ENCODE results near the gene SNCA.

SNCA gene

GRCh38 chr4:89684536-89684935 lies 152.4 kb downstream of the SNCA start:
- TF ChIP-seq, protein P1, sequence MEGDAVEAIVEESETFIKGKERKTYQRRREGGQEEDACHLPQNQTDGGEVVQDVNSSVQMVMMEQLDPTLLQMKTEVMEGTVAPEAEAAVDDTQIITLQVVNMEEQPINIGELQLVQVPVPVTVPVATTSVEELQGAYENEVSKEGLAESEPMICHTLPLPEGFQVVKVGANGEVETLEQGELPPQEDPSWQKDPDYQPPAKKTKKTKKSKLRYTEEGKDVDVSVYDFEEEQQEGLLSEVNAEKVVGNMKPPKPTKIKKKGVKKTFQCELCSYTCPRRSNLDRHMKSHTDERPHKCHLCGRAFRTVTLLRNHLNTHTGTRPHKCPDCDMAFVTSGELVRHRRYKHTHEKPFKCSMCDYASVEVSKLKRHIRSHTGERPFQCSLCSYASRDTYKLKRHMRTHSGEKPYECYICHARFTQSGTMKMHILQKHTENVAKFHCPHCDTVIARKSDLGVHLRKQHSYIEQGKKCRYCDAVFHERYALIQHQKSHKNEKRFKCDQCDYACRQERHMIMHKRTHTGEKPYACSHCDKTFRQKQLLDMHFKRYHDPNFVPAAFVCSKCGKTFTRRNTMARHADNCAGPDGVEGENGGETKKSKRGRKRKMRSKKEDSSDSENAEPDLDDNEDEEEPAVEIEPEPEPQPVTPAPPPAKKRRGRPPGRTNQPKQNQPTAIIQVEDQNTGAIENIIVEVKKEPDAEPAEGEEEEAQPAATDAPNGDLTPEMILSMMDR (IDR thresholded peaks at IDR 0.05; ENCODE audit: low read depth, low read length, missing control alignments): no peak
- no peak overlapping the region for H3K4me3 ChIP-seq (ENCODE audit: low read depth, low read length)
- DNase-seq (ENCODE audit: low read depth): no peak

DNA sequence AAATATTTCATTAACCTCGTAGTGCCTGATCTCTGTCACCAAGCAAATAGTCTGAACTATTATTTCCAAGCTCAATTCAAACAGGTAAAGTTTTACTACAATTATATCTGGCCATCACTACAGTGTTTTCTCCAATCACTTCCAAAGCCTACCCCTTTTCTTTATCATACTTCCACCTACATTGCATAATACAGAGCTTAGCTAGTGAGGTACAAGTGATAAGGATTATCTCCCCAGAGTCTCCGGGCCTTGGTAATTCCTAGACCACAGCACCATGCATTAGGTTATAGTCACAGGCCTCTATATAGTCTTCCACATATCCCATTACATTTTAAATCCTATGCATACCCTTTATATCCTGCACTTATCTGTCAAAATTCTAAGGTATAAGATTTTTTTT lies 154.2 kb downstream of the SNCA start:
- DNase-seq (ENCODE audit: low read depth): no peak
- TF ChIP-seq, protein P1 (IDR thresholded peaks at IDR 0.05; ENCODE audit: low read depth, low read length, missing control alignments): no peak

GRCh38 chr4:89681671-89682070 lies 155.3 kb downstream of the SNCA start:
- DNase-seq (ENCODE audit: low read depth): no peak
- TF ChIP-seq, protein P1 (IDR thresholded peaks at IDR 0.05; ENCODE audit: low read depth, low read length, missing control alignments): no peak
- H3K4me3 ChIP-seq (ENCODE audit: low read depth, low read length): no peak overlapping the region

More for the DNA sequence above, 154.2 kb downstream of the SNCA start:
- H3K4me3 ChIP-seq (ENCODE audit: low read depth, low read length): no peak overlapping the region

DNA sequence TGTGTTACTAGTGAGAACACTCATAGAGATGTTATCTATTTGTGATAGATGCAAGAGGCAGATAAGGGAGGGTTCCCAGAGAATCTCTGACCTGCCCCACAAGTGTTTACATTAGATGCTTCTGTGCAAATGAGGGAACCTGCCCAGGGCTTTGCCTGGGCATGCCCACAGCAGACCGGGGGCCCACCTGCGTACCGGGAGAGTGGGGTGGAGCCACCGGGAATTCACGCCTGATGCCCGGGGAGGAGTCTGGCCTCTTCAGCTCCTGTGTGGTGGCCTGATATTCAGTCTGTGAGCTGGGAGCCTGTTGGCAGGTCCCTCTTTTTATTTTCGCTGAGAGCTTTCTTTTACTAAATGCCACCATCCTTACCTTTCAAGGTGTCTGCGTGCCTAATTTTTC lies 155.7 kb downstream of the SNCA start:
- no peak overlapping the region for H3K4me3 ChIP-seq (ENCODE audit: low read depth, low read length)
- TF ChIP-seq, protein P1 (IDR thresholded peaks at IDR 0.05; ENCODE audit: low read depth, low read length, missing control alignments): no peak
- no peak for DNase-seq (ENCODE audit: low read depth)

GRCh38 chr4:89674876-89675459 lies 162.0 kb downstream of the SNCA start:
- H3K4me3 ChIP-seq (ENCODE audit: low read depth, low read length): no peak overlapping the region
- no peak for DNase-seq (ENCODE audit: low read depth)
- TF ChIP-seq, protein P1 (IDR thresholded peaks at IDR 0.05; ENCODE audit: low read depth, low read length, missing control alignments): no peak

Data from GM12864 (cell line).